ENCODE data around the gene LPAR1.

The LPAR1 gene

GRCh38 chr9:111058166-111058565 is 19.9 kb upstream of the LPAR1 start:
- no peak for TF ChIP-seq CREB5 (CRISPR knock-in tag; IDR thresholded peaks at IDR 0.05; ENCODE audit: low read depth)
- TF ChIP-seq GLIS3 (CRISPR knock-in tag; IDR thresholded peaks at IDR 0.05): no peak
- no peak for ATAC-seq

GRCh38 chr9:111056538-111056937 is 18.3 kb upstream of the LPAR1 start:
- peak; percentile 55; the same call in 1 of the 2 replicates for TF ChIP-seq TCF4 (CRISPR knock-in tag; IDR thresholded peaks at IDR 0.05; ENCODE audit: borderline replicate concordance)
- TF ChIP-seq ZNF8 (CRISPR knock-in tag; IDR thresholded peaks at IDR 0.05): no peak
- peak; percentile 70 for TF ChIP-seq ISL1 (CRISPR knock-in tag; IDR thresholded peaks at IDR 0.05)
- ATAC-seq: peak; percentile 56

- TF ChIP-seq CREB5 (CRISPR knock-in tag; IDR thresholded peaks at IDR 0.05; ENCODE audit: low read depth) (no peak), ISL1 (CRISPR knock-in tag; IDR thresholded peaks at IDR 0.05) (no peak), SNAI2 (CRISPR knock-in tag; IDR thresholded peaks at IDR 0.05) (no peak), ZNF8 (CRISPR knock-in tag; IDR thresholded peaks at IDR 0.05) (no peak), ARNTL (CRISPR knock-in tag; IDR thresholded peaks at IDR 0.05; ENCODE audit: borderline replicate concordance, low read depth) (no peak), ZNF70 (CRISPR knock-in tag; IDR thresholded peaks at IDR 0.05) (no peak), TCF4 (CRISPR knock-in tag; IDR thresholded peaks at IDR 0.05; ENCODE audit: borderline replicate concordance) (no peak), TOX (CRISPR knock-in tag; IDR thresholded peaks at IDR 0.05; ENCODE audit: borderline replicate concordance) (no peak), ZC3H10 (CRISPR knock-in tag; IDR thresholded peaks at IDR 0.05) (no peak), GLIS3 (CRISPR knock-in tag; IDR thresholded peaks at IDR 0.05) (no peak), CSDC2 (CRISPR knock-in tag; IDR thresholded peaks at IDR 0.05) (no peak), BACH2 (CRISPR knock-in tag; IDR thresholded peaks at IDR 0.05; ENCODE audit: borderline replicate concordance) (no peak), PPARA (CRISPR knock-in tag; IDR thresholded peaks at IDR 0.05; ENCODE audit: borderline replicate concordance) (no peak), ESRRG (CRISPR knock-in tag; IDR thresholded peaks at IDR 0.05) (no peak), TSHZ2 (CRISPR knock-in tag; IDR thresholded peaks at IDR 0.05) (no peak), POU6F1 (CRISPR knock-in tag; IDR thresholded peaks at IDR 0.05; ENCODE audit: borderline replicate concordance, low read depth) (no peak), OSR1 (CRISPR knock-in tag; IDR thresholded peaks at IDR 0.05) (no peak), CSRNP3 (CRISPR knock-in tag; IDR thresholded peaks at IDR 0.05) (no peak), ZNF565 (CRISPR knock-in tag; conservative IDR thresholded peaks at IDR 0.05; ENCODE audit: low read depth) (no peak)
- peak; percentile 45; the same call in 1 of the 3 replicates for ATAC-seq
Observed at GRCh38 chr9:111052791-111053190, 14.5 kb upstream of the LPAR1 start.

GRCh38 chr9:111051400-111051799 is 13.1 kb upstream of the LPAR1 start:
- ATAC-seq: no peak
- no peak for TF ChIP-seq CSRNP3 (CRISPR knock-in tag; IDR thresholded peaks at IDR 0.05)
